HG02759 (cell line): ENCODE measurements around the gene TBXAS1.
"Not testable (repeated sequence)": the region's sequence is repeated elsewhere in the genome, so short reads cannot be mapped to it uniquely, and the experiment has no call there.

ENCODE experiments used
- ATAC-seq: cut with Tn5 transposase; IDR thresholded peaks from one replicate; pipeline ENCODE4 v1.9.1; 2021; ENCODE audit warnings: mild to moderate bottlenecking, moderate library complexity; ENCODE audit not compliant: unreplicated experiment

Gene TBXAS1

GRCh38 chr7:139909379-139910050 lies 80.5 kb downstream of the TBXAS1 start:
- no peak for ATAC-seq

GRCh38 chr7:139913021-139913844 lies 84.2 kb downstream of the TBXAS1 start:
- ATAC-seq = no peak

GRCh38 chr7:139913845-139914135 lies 84.7 kb downstream of the TBXAS1 start:
- no peak for ATAC-seq

GRCh38 chr7:139914306-139915267 lies 85.5 kb downstream of the TBXAS1 start:
- no peak for ATAC-seq

- ATAC-seq = no peak
Measured at GRCh38 chr7:139915268-139915863, 86.3 kb downstream of the TBXAS1 start.

GRCh38 chr7:139915864-139916716 lies 87.0 kb downstream of the TBXAS1 start:
- ATAC-seq = peak; percentile 89

GRCh38 chr7:139916717-139917395 lies 87.8 kb downstream of the TBXAS1 start:
- peak; percentile 69 for ATAC-seq

GRCh38 chr7:139917851-139918250 lies 88.8 kb downstream of the TBXAS1 start:
- ATAC-seq = no peak

GRCh38 chr7:139918480-139918879 lies 89.4 kb downstream of the TBXAS1 start:
- no peak for ATAC-seq

- no peak for ATAC-seq
Measured at GRCh38 chr7:139923090-139923489, 94.0 kb downstream of the TBXAS1 start.

- ATAC-seq = no peak
Measured at GRCh38 chr7:139924461-139924860, 95.4 kb downstream of the TBXAS1 start.

GRCh38 chr7:139929221-139929620 lies 100.2 kb downstream of the TBXAS1 start:
- ATAC-seq = not testable (repeated sequence)

GRCh38 chr7:139930286-139930965 lies 101.4 kb downstream of the TBXAS1 start:
- no peak for ATAC-seq

GRCh38 chr7:139931190-139931934 lies 102.3 kb downstream of the TBXAS1 start:
- no peak for ATAC-seq

- ATAC-seq = no peak
Measured at GRCh38 chr7:139932531-139932930, 103.5 kb downstream of the TBXAS1 start.

GRCh38 chr7:139936760-139937310 lies 107.8 kb downstream of the TBXAS1 start:
- ATAC-seq = no peak

GRCh38 chr7:139937715-139938114 lies 108.7 kb downstream of the TBXAS1 start:
- no peak for ATAC-seq

- no peak for ATAC-seq
Measured at GRCh38 chr7:139940866-139941265, 111.8 kb downstream of the TBXAS1 start.
